Neuronal stem cell (in vitro differentiated cells): Measurements from ENCODE around the gene TAMALIN.

Experiments used
- DNase-seq: peaks from one replicate; pipeline ENCODE4 v3.0.0-alpha.2; 2013; ENCODE audit warnings: low spot score
- H2AFZ ChIP-seq: one replicate; pipeline ENCODE4 v1.6.1; 2013; ENCODE audit warnings: mild to moderate bottlenecking, low read length, inconsistent platforms
- H2AK5ac ChIP-seq: 2 replicates; pipeline ENCODE4 v1.6.1; 2013; ENCODE audit warnings: low read depth, mild to moderate bottlenecking, inconsistent platforms, low read length, moderate library complexity, mixed read lengths
- H2BK120ac ChIP-seq: 2 replicates; pipeline ENCODE4 v1.6.1; 2013; ENCODE audit warnings: low read depth, mild to moderate bottlenecking, inconsistent platforms, low read length, moderate library complexity, mixed read lengths
- H2BK12ac ChIP-seq: one replicate; pipeline ENCODE4 v1.6.1; 2013; ENCODE audit warnings: low read length, inconsistent platforms
- H2BK15ac ChIP-seq: 2 replicates; pipeline ENCODE4 v1.6.1; 2013; ENCODE audit warnings: mild to moderate bottlenecking, low read length, inconsistent platforms, mixed read lengths
- H2BK5ac ChIP-seq: one replicate; pipeline ENCODE4 v1.6.1; 2013; ENCODE audit warnings: inconsistent platforms, mild to moderate bottlenecking, low read length, moderate library complexity
- H3K14ac ChIP-seq: one replicate; pipeline ENCODE4 v1.6.1; 2013; ENCODE audit warnings: low read length, inconsistent platforms
- H3K18ac ChIP-seq: 2 replicates; pipeline ENCODE4 v1.6.1; 2013; ENCODE audit warnings: low read length, inconsistent platforms
- H3K23ac ChIP-seq: 2 replicates; pipeline ENCODE4 v1.6.1; 2013; ENCODE audit warnings: low read depth, mild to moderate bottlenecking, mixed read lengths, low read length, inconsistent platforms; ENCODE audit not compliant: poor library complexity
- H3K27ac ChIP-seq: replicated peaks from 3 replicates; pipeline ENCODE4 v1.5.1; 2013; ENCODE audit warnings: low read length, inconsistent platforms
- H3K27me3 ChIP-seq, 3 experiments: 2 replicates each; pipeline ENCODE4 v1.6.1; 2013; ENCODE audit warnings: low read length in 3 of 3, mild to moderate bottlenecking in 2 of 3, inconsistent platforms in 1 of 3, low read depth in 1 of 3, mixed read lengths in 1 of 3, moderate library complexity in 1 of 3; ENCODE audit not compliant: control insufficient read depth in 3 of 3, insufficient read depth in 3 of 3
- H3K36me3 ChIP-seq, 2 donors: replicated peaks in 1 of 2; 2 replicates each; pipeline ENCODE4 v1.6.1; 2013; ENCODE audit warnings: low read length in 2 of 2; ENCODE audit not compliant: control insufficient read depth in 2 of 2, insufficient read depth in 2 of 2
- H3K4ac ChIP-seq: 2 replicates; pipeline ENCODE4 v1.6.1; 2013; ENCODE audit warnings: inconsistent platforms, mild to moderate bottlenecking, low read length, moderate library complexity
- H3K4me1 ChIP-seq, 2 donors: 1 replicate in 1 of 2; 2 replicates in 1 of 2; pipeline ENCODE4 v1.6.1; 2013; ENCODE audit warnings: low read length in 2 of 2, low read depth in 1 of 2; ENCODE audit not compliant: control insufficient read depth in 2 of 2, insufficient read depth in 1 of 2
- H3K4me2 ChIP-seq: one replicate; pipeline ENCODE4 v1.6.1; 2013; ENCODE audit warnings: mild to moderate bottlenecking, low read length, inconsistent platforms; ENCODE audit not compliant: insufficient read depth, poor library complexity, severe bottlenecking
- H3K4me3 ChIP-seq, 2 donors: 2 replicates each; pipeline ENCODE4 v1.5.1; 2013; ENCODE audit warnings: low read length in 2 of 2, mild to moderate bottlenecking in 2 of 2, inconsistent platforms in 1 of 2, moderate library complexity in 1 of 2
- H3K79me1 ChIP-seq: one replicate; pipeline ENCODE4 v1.6.1; 2013; ENCODE audit warnings: low read depth, mild to moderate bottlenecking, inconsistent platforms, low read length, moderate library complexity
- H3K9ac ChIP-seq: one replicate; pipeline ENCODE4 v1.6.1; 2013; ENCODE audit warnings: mild to moderate bottlenecking, low read depth, low read length, inconsistent platforms; ENCODE audit not compliant: poor library complexity
- H3K9me3 ChIP-seq, 2 donors: replicated peaks in 1 of 2; 2 replicates each; pipeline versions ENCODE3 to v1.6.1; 2013; ENCODE audit warnings: low read length in 2 of 2, mild to moderate bottlenecking in 2 of 2, inconsistent platforms in 1 of 2, low read depth in 1 of 2, mixed read lengths in 1 of 2, moderate library complexity in 1 of 2; ENCODE audit not compliant: control insufficient read depth in 2 of 2, insufficient read depth in 1 of 2
- H4K8ac ChIP-seq: one replicate; pipeline ENCODE4 v1.6.1; 2013; ENCODE audit warnings: low read depth, mild to moderate bottlenecking, inconsistent platforms, low read length, moderate library complexity
- H4K91ac ChIP-seq: one replicate; pipeline ENCODE4 v1.6.1; 2013; ENCODE audit warnings: low read length, low read depth, mild to moderate bottlenecking, inconsistent platforms; ENCODE audit not compliant: poor library complexity
- WGBS, 2 donors: extraction: QIAGEN DNeasy Blood & Tissue Kit; methylation state at CpG; one replicate each; pipeline ENCODE4 v1.1.7; 2013; ENCODE audit warnings: missing lambda C conversion rate in 2 of 2, mixed read lengths in 1 of 2; ENCODE audit not compliant: insufficient read length in 2 of 2, insufficient replicate concordance in 1 of 2; ENCODE audit errors: extremely low coverage in 2 of 2; 5-methylcytosine and 5-hydroxymethylcytosine counted together

Gene TAMALIN

DNA sequence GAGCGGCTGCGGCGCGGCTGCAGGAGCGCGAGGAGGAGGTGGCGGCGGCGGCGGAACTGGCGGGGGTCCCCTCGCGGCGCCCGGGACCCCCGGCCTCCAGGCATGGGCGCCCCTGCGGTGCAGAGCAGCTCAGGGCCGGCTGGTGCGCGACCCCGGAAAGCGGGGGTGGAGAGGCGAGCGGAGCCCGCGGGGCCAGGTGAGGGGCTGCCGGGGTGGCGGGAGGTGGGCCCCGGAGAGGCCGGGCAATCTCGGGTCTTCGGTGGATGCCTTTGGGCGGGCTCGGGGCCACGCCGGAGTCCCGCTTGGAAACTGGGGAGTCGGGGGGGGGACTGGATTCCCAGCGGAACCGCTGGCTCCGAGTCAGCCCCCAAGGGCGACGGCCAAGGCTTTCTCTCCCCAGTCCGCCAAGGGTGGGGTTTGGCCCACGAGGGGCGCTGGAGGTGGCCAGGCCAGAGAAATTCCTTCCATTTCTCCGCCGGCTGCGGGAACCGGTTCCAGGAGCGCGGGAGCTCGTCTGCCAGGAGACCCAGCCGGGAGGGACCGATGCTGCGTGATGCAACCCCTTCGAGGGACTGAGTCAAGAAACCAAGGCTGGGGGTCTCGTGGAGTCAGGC, 30.6 kb downstream of the TAMALIN start:
- Histone ChIP-seq H3K27ac (no peak overlapping the region), H2AFZ (peak overlapping the region; percentile 95), H2AK5ac (peak overlapping the region; percentile 57), H3K27me3 (peaks cover 0 to 26% (median 8%) of the 10 kb centered on the region in 3 experiments), H3K14ac (no peak overlapping the region), H3K9ac (peak overlapping the region; percentile 84), H3K4me1 (peaks cover 10 to 17% of the 10 kb centered on the region in 2 donors), H2BK12ac (no peak overlapping the region), H3K79me1 (peaks cover 8% of the 10 kb centered on the region), H4K91ac (no peak overlapping the region), H3K18ac (peak overlapping the region; percentile 94), H3K23ac (peak overlapping the region; percentile 82), H4K8ac (no peak overlapping the region), H3K9me3 (no peaks in the 10 kb centered on the region), H3K4ac (no peak overlapping the region), H3K36me3 (peaks cover 0 to 3% of the 10 kb centered on the region in 2 donors), H3K4me2 (peak overlapping the region; percentile 80), H2BK15ac (peak overlapping the region; percentile 50), H3K4me3 (peak overlapping the region; percentile 72 to 94), H2BK120ac (peak overlapping the region; percentile 5), H2BK5ac (peak overlapping the region; percentile 84)
- WGBS, 2 donors: no CpG with 5 or more reads among the region's 59 CpGs
- no peak for DNase-seq

- no peak for DNase-seq
- Histone ChIP-seq H3K27ac (no peak overlapping the region), H2BK12ac (no peak overlapping the region), H3K79me1 (peaks cover 8% of the 10 kb centered on the region), H3K23ac (no peak overlapping the region), H3K18ac (no peak overlapping the region), H3K4me3 (peak overlapping the region; percentile 39 to 72), H3K9ac (peak overlapping the region; percentile 26), H2AFZ (no peak overlapping the region), H3K4me2 (peak overlapping the region; percentile 36), H4K8ac (no peak overlapping the region), H2AK5ac (no peak overlapping the region), H4K91ac (no peak overlapping the region), H2BK5ac (no peak overlapping the region), H3K27me3 (peaks cover 0 to 26% (median 8%) of the 10 kb centered on the region in 3 experiments), H3K14ac (no peak overlapping the region), H2BK15ac (no peak overlapping the region), H3K9me3 (no peaks in the 10 kb centered on the region), H3K4me1 (peaks cover 9 to 13% of the 10 kb centered on the region in 2 donors), H3K4ac (no peak overlapping the region), H2BK120ac (no peak overlapping the region), H3K36me3 (peaks cover 0 to 14% of the 10 kb centered on the region in 2 donors)
- WGBS, 2 donors: no CpG with 5 or more reads among the region's 6 CpGs
These were observed 31.7 kb downstream of the TAMALIN start for GRCh38 chr12:52038447-52038846.

GRCh38 chr12:52041035-52041434, 34.3 kb downstream of the TAMALIN start:
- no CpG with 5 or more reads among the region's 3 CpGs for WGBS, 2 donors
- no peak overlapping the region for H3K4me3 ChIP-seq

DNA sequence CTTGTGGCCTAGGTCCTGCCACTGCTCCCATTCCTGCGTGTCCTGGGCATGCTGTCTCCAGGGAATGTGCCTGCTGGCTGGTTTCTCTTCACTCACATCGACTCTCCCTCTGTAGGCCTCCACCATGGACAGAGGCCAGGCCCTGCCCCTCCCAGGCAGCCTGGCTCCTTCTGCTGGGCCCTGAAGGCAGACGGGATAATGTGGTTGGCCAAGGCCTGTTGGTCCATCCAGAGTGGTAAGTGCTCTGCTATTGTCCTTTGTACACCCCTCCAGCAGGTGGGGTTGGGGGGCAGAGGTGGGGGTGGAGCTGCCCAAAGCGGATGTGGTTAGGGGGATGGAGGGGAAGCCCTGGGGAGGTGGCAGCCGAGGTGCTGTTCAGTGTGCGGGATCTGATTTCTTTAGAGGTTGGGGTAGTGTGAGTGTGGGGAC, 35.0 kb downstream of the TAMALIN start:
- peak overlapping the region; percentile 83 for H3K14ac ChIP-seq
- no peak overlapping the region for H2AFZ ChIP-seq
- H3K27me3 ChIP-seq: peaks cover 0 to under 1% (median 0%) of the 10 kb centered on the region in 3 experiments
- H2AK5ac ChIP-seq: no peak overlapping the region
- no peak for DNase-seq
- no peak overlapping the region for H2BK5ac ChIP-seq
- no peak overlapping the region for H3K4me3 ChIP-seq
- H3K18ac ChIP-seq: no peak overlapping the region
- H3K4me2 ChIP-seq: no peak overlapping the region
- no peak overlapping the region for H3K27ac ChIP-seq
- no peak overlapping the region for H2BK15ac ChIP-seq
- WGBS, 2 donors: no CpG with 5 or more reads among the region's 6 CpGs
- no peak overlapping the region for H2BK120ac ChIP-seq
- H3K23ac ChIP-seq: no peak overlapping the region
- H3K79me1 ChIP-seq: peaks cover 8% of the 10 kb centered on the region
- H2BK12ac ChIP-seq: no peak overlapping the region
- H3K9ac ChIP-seq: no peak overlapping the region
- H3K36me3 ChIP-seq: peaks cover 6 to 30% of the 10 kb centered on the region in 2 donors
- no peaks in the 10 kb centered on the region for H3K9me3 ChIP-seq
- H4K91ac ChIP-seq: no peak overlapping the region
- H3K4ac ChIP-seq: no peak overlapping the region
- peaks cover 6 to 8% of the 10 kb centered on the region in 2 donors for H3K4me1 ChIP-seq
- H4K8ac ChIP-seq: no peak overlapping the region

More at GRCh38 chr12:52041035-52041434, 34.3 kb downstream of the TAMALIN start:
- H3K27me3 ChIP-seq: peaks cover 0 to 7% (median 0%) of the 10 kb centered on the region in 3 experiments
- H3K4ac ChIP-seq: no peak overlapping the region
- H3K4me2 ChIP-seq: no peak overlapping the region
- no peak overlapping the region for H3K18ac ChIP-seq
- H2AFZ ChIP-seq: no peak overlapping the region
- peaks cover 9 to 13% of the 10 kb centered on the region in 2 donors for H3K4me1 ChIP-seq
- peaks cover 8% of the 10 kb centered on the region for H3K79me1 ChIP-seq
- H2BK5ac ChIP-seq: no peak overlapping the region
- H3K23ac ChIP-seq: no peak overlapping the region
- H2AK5ac ChIP-seq: no peak overlapping the region
- no peak overlapping the region for H3K9ac ChIP-seq
- H2BK120ac ChIP-seq: no peak overlapping the region
- H2BK12ac ChIP-seq: no peak overlapping the region
- DNase-seq: no peak
- H3K14ac ChIP-seq: no peak overlapping the region
- peaks cover 4 to 27% of the 10 kb centered on the region in 2 donors for H3K36me3 ChIP-seq
- no peak overlapping the region for H3K27ac ChIP-seq
- H2BK15ac ChIP-seq: no peak overlapping the region
- H4K91ac ChIP-seq: no peak overlapping the region
- no peak overlapping the region for H4K8ac ChIP-seq
- H3K9me3 ChIP-seq: no peaks in the 10 kb centered on the region
